LNCAP (cell line): ENCODE data around the gene IRF2BP2.

Experiments used
- CTCF ChIP-seq: fragments of 450-650 bp; IDR thresholded peaks from 2 replicates; pipeline ENCODE4 v1.5.1; 2017; ENCODE audit warnings: mild to moderate bottlenecking

IRF2BP2 gene

DNA sequence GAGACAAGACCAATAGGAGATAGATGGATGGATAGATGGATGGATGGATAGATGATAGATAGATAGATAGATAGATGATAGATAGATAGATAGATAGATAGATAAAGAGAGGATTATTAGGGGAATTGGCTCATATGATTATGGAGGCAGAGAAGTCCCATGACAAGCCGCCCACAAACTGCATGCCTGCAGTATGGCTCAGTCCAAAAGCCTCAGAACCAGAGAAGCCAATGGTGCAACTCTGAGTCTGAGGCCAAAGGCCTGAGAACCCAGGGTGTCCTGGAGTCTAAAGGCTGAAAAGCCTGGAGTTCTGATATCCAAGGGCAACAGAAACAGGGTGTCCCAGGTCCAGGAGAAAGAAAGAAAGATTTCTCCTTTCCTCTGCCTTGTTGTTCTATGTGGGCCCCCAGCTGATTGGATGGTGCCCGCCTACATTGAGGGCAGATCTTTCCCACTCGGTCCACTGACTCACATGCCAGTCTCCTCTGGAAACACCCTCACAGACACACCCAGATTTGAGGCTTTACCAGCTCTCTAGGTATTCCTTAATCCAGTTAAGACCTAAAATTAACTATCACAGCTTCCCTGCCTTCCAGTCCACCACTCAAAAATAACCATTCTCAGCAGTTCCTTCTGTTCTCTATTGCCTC lies 39.6 kb upstream of the IRF2BP2 start:
- no peak for TF ChIP-seq CTCF

- TF ChIP-seq CTCF: no peak
Observed at GRCh38 chr1:234647758-234648157, 37.8 kb upstream of the IRF2BP2 start.

DNA sequence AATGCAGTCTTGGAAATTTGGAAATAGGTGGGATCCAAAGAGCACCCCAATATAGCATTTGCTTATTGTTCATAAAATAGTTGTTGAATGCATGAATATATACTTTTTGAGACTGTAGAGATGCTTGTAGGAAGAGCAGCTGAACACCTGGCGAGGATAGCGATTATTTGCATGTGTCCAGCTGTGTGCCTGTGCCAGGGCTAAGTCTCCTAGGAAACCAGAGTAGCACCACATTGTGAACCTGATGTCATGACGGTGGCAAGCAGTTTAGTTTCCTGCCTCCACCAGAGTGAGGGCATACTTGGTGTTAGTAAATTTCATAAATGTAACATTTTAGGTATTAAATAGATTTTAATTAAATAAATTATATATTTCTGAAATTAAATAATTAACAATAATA lies 37.3 kb upstream of the IRF2BP2 start:
- no peak for TF ChIP-seq CTCF

GRCh38 chr1:234645964-234646363 lies 36.0 kb upstream of the IRF2BP2 start:
- no peak for TF ChIP-seq CTCF

DNA sequence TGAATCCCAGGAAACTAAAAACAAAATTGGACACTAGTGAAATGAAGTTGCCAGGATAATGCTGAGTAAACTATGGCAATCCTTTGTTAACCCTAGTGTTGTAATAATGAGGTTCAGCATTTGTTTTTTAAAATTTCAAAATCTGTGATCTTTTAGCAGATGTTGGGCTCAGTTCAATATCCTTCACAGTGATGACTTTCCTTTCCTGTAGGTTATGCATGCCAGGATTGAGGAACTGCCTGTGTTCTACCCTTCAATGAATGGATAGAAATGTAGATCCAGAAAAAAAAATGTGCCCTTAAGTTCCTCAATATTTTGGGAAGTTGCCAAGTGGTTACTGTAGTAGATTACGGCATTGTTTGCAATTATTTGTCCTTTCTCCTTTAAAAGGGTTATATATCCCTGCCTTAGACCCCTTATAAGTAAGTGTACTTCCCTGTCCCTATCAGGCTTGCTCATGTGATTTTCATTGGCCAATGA lies 35.5 kb upstream of the IRF2BP2 start:
- TF ChIP-seq CTCF: no peak

- TF ChIP-seq CTCF: no peak
Observed at GRCh38 chr1:234644928-234645327, 35.0 kb upstream of the IRF2BP2 start.

DNA sequence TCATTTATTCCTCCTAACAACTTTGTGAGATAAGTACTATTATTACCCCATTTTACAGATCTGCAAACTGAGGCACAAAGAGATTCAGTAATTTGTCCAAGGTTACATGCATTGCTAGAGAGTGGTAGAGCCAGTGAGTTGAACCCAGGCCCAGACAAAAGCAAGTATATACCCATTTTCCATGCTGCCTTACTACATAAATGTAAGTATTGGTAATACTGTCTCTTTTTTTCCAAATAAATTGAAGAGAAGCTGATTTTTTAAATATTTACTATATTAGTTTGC lies 33.8 kb upstream of the IRF2BP2 start:
- TF ChIP-seq CTCF: no peak
